Panc1 (cell line): ENCODE measurements around the gene ARFGAP1. TPM values are rescaled to one million over a fixed set of nuclear protein-coding genes. Genes with fewer than 3 reads are reported as not detected.

Source experiments
- ATAC-seq: fragments of 200-7000 bp; cut with Tn5 transposase; 2 replicates; pipeline ENCODE4 v1.9.1; 2020; ENCODE audit warnings: mild to moderate bottlenecking, moderate library complexity
- BruUV-seq: library from RNA; stranded (reverse); fragments of 400-500 nt; replicated peaks from 2 replicates; lab custom pipeline; 2021; lab: Mats Ljungman, UMichigan
- CTCF ChIA-PET: fragments of 300-600 bp; sonication (Branson Sonifier 250); formaldehyde crosslinking; loops from one replicate; lab custom pipeline; 2022; ENCODE audit warnings: antibody characterized with exemption; lab: Charles Lee
- POLR2A ChIA-PET: fragments of 300-600 bp; sonication (Branson Sonifier 250); formaldehyde crosslinking; loops from one replicate; lab custom pipeline; 2022; ENCODE audit warnings: antibody characterized with exemption; lab: Charles Lee
- DNase-seq: peaks from one replicate; pipeline ENCODE4 v3.0.0-alpha.2; 2010; ENCODE audit warnings: low read depth, low spot score
- H3K27ac ChIP-seq: 2 replicates; pipeline ENCODE4 v1.5.1; 2011; ENCODE audit warnings: mild to moderate bottlenecking, low read length, inconsistent platforms
- H3K27me3 ChIP-seq: fragments of 200-500 bp; sonication (Bioruptor generic); 2 replicates; pipeline ENCODE4 v1.6.0; 2014; ENCODE audit warnings: low read length, inconsistent platforms; ENCODE audit not compliant: control insufficient read depth, insufficient read depth
- H3K36me3 ChIP-seq: fragments of 200-500 bp; sonication (Bioruptor generic); 2 replicates; pipeline ENCODE4 v1.5.1; 2014; ENCODE audit warnings: inconsistent platforms, mild to moderate bottlenecking, low read length, moderate library complexity; ENCODE audit not compliant: control insufficient read depth, insufficient read depth
- H3K4me1 ChIP-seq: 2 replicates; pipeline ENCODE4 v1.5.1; 2011; ENCODE audit warnings: inconsistent platforms, mild to moderate bottlenecking, low read length, moderate library complexity; ENCODE audit not compliant: control insufficient read depth, insufficient read depth
- H3K4me3 ChIP-seq, 2 experiments: 2 replicates each; pipeline ENCODE4 v1.5.1; 2011 to 2012; ENCODE audit warnings: low read depth in 2 of 2, low read length in 2 of 2, mild to moderate bottlenecking in 2 of 2, inconsistent platforms in 1 of 2, moderate library complexity in 1 of 2
- H3K9me3 ChIP-seq: fragments of 200-500 bp; sonication (Bioruptor generic); 2 replicates; pipeline ENCODE4 v1.5.1; 2014; ENCODE audit warnings: low read depth, mild to moderate bottlenecking, inconsistent platforms, low read length, moderate library complexity; ENCODE audit not compliant: control insufficient read depth, insufficient read depth
- CTCF ChIP-seq: fragments of 450-650 bp; IDR thresholded peaks from 2 replicates; pipeline ENCODE4 v1.5.1; 2017; ENCODE audit warnings: mild to moderate bottlenecking
- POLR2AphosphoS5 ChIP-seq: IDR thresholded peaks from 2 replicates; pipeline ENCODE4 v1.6.1; 2012; ENCODE audit warnings: mild to moderate bottlenecking, low read depth, low read length, moderate library complexity
- REST ChIP-seq, 2 experiments: IDR thresholded peaks; 2 replicates each; pipeline ENCODE4 v1.6.1; 2011 to 2012; ENCODE audit warnings: low read depth in 2 of 2, control low read depth in 1 of 2, low read length in 1 of 2, mild to moderate bottlenecking in 1 of 2, moderate library complexity in 1 of 2; ENCODE audit not compliant: insufficient read depth in 1 of 2
- SIN3A ChIP-seq: IDR thresholded peaks from 2 replicates; pipeline ENCODE4 v1.6.1; 2012; ENCODE audit warnings: low read depth, mild to moderate bottlenecking, low read length, moderate library complexity, borderline replicate concordance; ENCODE audit not compliant: insufficient read depth
- TCF7L2 ChIP-seq: IDR thresholded peaks from 2 replicates; pipeline ENCODE4 v1.6.1; 2011; ENCODE audit warnings: mild to moderate bottlenecking, low read depth, low read length, inconsistent platforms
- in situ Hi-C: cut with HindIII; loops from 2 replicates; pipeline ENCODE4 v1.10.0; 2016; ENCODE audit warnings: low sequenced_read_pairs, low pct_unique_long_range_greater_than_20kb
- intact Hi-C: fragments of 100-400 bp; cut with micrococcal nuclease; formaldehyde crosslinking; loops from one replicate; pipeline ENCODE4 v1.10.0; 2022; ENCODE audit not compliant: unreplicated experiment
- total RNA-seq: library from RNA; stranded (reverse); gene quantifications from one replicate; pipeline ENCODE4 v1.2.1, GENCODE V29; 2021; ENCODE audit not compliant: unreplicated experiment

ARFGAP1 gene
- total RNA-seq, 1 experiment from 2014 or later, result 110 TPM

GRCh38 chr20:63223826-63224207 is 48.8 kb upstream of the ARFGAP1 start:
- no peaks in the 10 kb centered on the region for H3K36me3 ChIP-seq
- POLR2A ChIA-PET, result interaction anchor here (1.1 kb wide), 1 partner anchor 11 kb away, joined by 3 read pairs; no protein-coding TSS in a partner anchor
- H3K27me3 ChIP-seq, result no peaks in the 10 kb centered on the region
- in situ Hi-C loops (loop anchor here (5.0 kb wide), 1 partner anchor 53 kb away; no protein-coding TSS in a partner anchor), intact Hi-C loops (loop anchor here (5.0 kb wide), 1 partner anchor 68 kb away; the partner anchor contains the start of gene COL20A1)
- no peak for DNase-seq
- no peaks in the 10 kb centered on the region for H3K9me3 ChIP-seq
- no TSS peak for BruUV-seq
- peak overlapping the region; percentile 54 for H3K27ac ChIP-seq
- ATAC-seq, result no peak; the same call in none of the 2 replicates
- CTCF ChIA-PET, result interaction anchor here (0.5 to 4.1 kb wide), 23 partner anchors 10 to 595 kb away, joined by 3 to 52 read pairs (median 5); partner anchors contain the start of genes ARFGAP1 and BIRC7
- H3K4me3 ChIP-seq, result no peak overlapping the region
- H3K4me1 ChIP-seq, result peaks cover 24% of the 10 kb centered on the region
- no peak for TF ChIP-seq REST (IDR thresholded peaks at IDR 0.05; ENCODE audit: insufficient read depth in 1 of 2, low read depth in 2 of 2, low read length in 1 of 2)
- no peak for TF ChIP-seq CTCF
- TF ChIP-seq TCF7L2, result no peak
- no peak for TF ChIP-seq SIN3A

GRCh38 chr20:63224412-63225081 is 48.1 kb upstream of the ARFGAP1 start:
- no peak overlapping the region; a peak in 1 of 4 replicates for H3K4me3 ChIP-seq
- TF ChIP-seq CTCF, result peak; percentile 38
- peak; percentile 37; the same call in 1 of the 2 replicates for TF ChIP-seq POLR2AphosphoS5
- no peak for TF ChIP-seq SIN3A
- in situ Hi-C loops, result loop anchor here (5.0 kb wide), 1 partner anchor 53 kb away; no protein-coding TSS in a partner anchor
- ATAC-seq, result peak; percentile 72
- H3K36me3 ChIP-seq, result no peaks in the 10 kb centered on the region
- CTCF ChIA-PET, result interaction anchor here (0.5 to 4.1 kb wide), 15 partner anchors 9 to 594 kb away, joined by 3 to 52 read pairs (median 8); partner anchors contain the start of gene BIRC7
- peaks cover 24% of the 10 kb centered on the region for H3K4me1 ChIP-seq
- H3K27me3 ChIP-seq, result no peaks in the 10 kb centered on the region
- peak overlapping the region; percentile 67 for H3K27ac ChIP-seq
- no peak for DNase-seq
- intact Hi-C loops, result loop anchor here (5.0 kb wide), 1 partner anchor 68 kb away; the partner anchor contains the start of gene COL20A1
- BruUV-seq, result no TSS peak
- POLR2A ChIA-PET, result interaction anchor here (1.1 kb wide), 1 partner anchor 10 kb away, joined by 3 read pairs; no protein-coding TSS in a partner anchor
- no peaks in the 10 kb centered on the region for H3K9me3 ChIP-seq
